HG02938 (cell line): ENCODE measurements around the gene GAGE12F.
"Not testable (repeated sequence)": the region's sequence is repeated elsewhere in the genome, so short reads cannot be mapped to it uniquely, and the experiment has no call there.

Experiments
- ATAC-seq: cut with Tn5 transposase; IDR thresholded peaks from one replicate; pipeline ENCODE4 v1.9.1; 2021; ENCODE audit warnings: mild to moderate bottlenecking, moderate library complexity; ENCODE audit not compliant: unreplicated experiment

Gene GAGE12F, protein sequence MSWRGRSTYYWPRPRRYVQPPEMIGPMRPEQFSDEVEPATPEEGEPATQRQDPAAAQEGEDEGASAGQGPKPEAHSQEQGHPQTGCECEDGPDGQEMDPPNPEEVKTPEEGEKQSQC

DNA sequence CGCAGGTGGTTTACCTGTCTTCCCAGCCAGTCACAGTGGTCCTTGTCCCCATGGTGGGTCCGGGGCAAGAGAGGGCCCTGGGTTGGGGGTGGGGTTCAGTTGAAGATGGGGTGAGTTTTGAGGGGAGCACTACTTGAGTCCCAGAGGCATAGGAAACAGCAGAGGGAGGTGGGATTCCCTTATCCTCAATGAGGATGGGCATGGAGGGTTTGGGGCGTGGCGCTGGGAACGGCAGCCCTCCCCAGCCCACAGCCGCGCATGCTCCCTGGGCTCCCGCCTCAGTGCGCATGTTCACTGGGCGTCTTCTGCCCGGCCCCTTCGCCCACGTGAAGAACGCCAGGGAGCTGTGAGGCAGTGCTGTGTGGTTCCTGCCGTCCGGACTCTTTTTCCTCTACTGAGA is at the start of gene GAGE12F:
GAGE12F (plus strand) TSS at position 301 of the 400 bp plus-strand sequence. CDS start 1,155 bp downstream, outside the sequence.
- not testable (repeated sequence) for ATAC-seq

DNA sequence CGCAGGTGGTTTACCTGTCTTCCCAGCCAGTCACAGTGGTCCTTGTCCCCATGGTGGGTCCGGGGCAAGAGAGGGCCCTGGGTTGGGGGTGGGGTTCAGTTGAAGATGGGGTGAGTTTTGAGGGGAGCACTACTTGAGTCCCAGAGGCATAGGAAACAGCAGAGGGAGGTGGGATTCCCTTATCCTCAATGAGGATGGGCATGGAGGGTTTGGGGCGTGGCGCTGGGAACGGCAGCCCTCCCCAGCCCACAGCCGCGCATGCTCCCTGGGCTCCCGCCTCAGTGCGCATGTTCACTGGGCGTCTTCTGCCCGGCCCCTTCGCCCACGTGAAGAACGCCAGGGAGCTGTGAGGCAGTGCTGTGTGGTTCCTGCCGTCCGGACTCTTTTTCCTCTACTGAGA is 28.8 kb upstream of the GAGE12F start, which contains the start of gene GAGE12C:
GAGE12C (plus strand) TSS at position 301 of the 400 bp plus-strand sequence. CDS start 1,155 bp downstream, outside the sequence.
- not testable (repeated sequence) for ATAC-seq

DNA sequence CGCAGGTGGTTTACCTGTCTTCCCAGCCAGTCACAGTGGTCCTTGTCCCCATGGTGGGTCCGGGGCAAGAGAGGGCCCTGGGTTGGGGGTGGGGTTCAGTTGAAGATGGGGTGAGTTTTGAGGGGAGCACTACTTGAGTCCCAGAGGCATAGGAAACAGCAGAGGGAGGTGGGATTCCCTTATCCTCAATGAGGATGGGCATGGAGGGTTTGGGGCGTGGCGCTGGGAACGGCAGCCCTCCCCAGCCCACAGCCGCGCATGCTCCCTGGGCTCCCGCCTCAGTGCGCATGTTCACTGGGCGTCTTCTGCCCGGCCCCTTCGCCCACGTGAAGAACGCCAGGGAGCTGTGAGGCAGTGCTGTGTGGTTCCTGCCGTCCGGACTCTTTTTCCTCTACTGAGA is 19.2 kb upstream of the GAGE12F start, which contains the start of gene GAGE12D:
GAGE12D (plus strand) TSS at position 301 of the 400 bp plus-strand sequence. CDS start 1,155 bp downstream, outside the sequence.
- ATAC-seq = not testable (repeated sequence)

DNA sequence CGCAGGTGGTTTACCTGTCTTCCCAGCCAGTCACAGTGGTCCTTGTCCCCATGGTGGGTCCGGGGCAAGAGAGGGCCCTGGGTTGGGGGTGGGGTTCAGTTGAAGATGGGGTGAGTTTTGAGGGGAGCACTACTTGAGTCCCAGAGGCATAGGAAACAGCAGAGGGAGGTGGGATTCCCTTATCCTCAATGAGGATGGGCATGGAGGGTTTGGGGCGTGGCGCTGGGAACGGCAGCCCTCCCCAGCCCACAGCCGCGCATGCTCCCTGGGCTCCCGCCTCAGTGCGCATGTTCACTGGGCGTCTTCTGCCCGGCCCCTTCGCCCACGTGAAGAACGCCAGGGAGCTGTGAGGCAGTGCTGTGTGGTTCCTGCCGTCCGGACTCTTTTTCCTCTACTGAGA is 9.7 kb upstream of the GAGE12F start, which contains the start of gene GAGE12E:
GAGE12E (plus strand) TSS at position 301 of the 400 bp plus-strand sequence. CDS start 1,155 bp downstream, outside the sequence.
- not testable (repeated sequence) for ATAC-seq

DNA sequence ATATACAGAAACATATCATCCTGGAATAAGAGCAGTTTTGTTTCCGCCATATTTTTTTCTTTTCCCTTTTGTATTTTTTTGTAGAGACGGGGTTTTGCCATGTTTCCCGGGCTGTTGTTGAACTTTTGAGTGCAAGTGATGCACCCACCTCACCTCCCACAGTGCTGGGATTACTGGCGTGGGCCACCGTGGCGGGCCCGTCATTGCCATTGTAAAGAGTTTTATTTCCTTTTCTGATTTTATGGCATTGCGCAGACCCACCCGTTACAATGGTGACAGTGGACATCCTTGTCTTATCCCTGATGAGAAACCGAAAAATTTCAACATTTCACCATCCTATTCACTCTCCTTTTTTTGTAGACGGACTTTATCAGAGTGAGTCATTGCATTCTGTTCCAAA is 8.1 kb downstream of the GAGE12F start:
- ATAC-seq = not testable (repeated sequence)

DNA sequence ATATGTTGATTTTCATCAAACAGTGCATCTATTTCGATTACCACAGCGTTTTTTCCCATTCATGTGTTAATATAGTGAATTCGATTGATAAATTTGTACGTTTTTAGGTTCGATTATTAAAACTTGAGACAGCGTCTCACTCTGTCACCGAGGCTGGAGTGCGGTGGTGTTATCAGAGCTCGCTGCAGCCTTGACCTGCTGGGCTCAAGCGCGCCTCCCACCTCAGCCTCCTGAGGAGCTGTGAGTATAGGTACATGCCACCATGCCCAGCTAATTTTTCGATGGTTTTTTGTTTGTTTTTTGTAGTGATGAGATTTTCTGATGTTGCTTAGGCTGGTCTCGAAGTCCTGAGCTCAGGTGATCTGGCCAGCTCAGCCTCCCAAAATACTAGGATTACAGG is 8.5 kb downstream of the GAGE12F start:
- ATAC-seq = not testable (repeated sequence)

DNA sequence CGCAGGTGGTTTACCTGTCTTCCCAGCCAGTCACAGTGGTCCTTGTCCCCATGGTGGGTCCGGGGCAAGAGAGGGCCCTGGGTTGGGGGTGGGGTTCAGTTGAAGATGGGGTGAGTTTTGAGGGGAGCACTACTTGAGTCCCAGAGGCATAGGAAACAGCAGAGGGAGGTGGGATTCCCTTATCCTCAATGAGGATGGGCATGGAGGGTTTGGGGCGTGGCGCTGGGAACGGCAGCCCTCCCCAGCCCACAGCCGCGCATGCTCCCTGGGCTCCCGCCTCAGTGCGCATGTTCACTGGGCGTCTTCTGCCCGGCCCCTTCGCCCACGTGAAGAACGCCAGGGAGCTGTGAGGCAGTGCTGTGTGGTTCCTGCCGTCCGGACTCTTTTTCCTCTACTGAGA is 9.5 kb downstream of the GAGE12F start, which contains the start of gene GAGE12G:
GAGE12G (plus strand) TSS at position 301 of the 400 bp plus-strand sequence. CDS start 1,155 bp downstream, outside the sequence.
- ATAC-seq = not testable (repeated sequence)

DNA sequence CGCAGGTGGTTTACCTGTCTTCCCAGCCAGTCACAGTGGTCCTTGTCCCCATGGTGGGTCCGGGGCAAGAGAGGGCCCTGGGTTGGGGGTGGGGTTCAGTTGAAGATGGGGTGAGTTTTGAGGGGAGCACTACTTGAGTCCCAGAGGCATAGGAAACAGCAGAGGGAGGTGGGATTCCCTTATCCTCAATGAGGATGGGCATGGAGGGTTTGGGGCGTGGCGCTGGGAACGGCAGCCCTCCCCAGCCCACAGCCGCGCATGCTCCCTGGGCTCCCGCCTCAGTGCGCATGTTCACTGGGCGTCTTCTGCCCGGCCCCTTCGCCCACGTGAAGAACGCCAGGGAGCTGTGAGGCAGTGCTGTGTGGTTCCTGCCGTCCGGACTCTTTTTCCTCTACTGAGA is 19.0 kb downstream of the GAGE12F start, which contains the start of gene GAGE12H:
GAGE12H (plus strand) TSS at position 301 of the 400 bp plus-strand sequence. CDS start 1,155 bp downstream, outside the sequence.
- ATAC-seq = not testable (repeated sequence)

DNA sequence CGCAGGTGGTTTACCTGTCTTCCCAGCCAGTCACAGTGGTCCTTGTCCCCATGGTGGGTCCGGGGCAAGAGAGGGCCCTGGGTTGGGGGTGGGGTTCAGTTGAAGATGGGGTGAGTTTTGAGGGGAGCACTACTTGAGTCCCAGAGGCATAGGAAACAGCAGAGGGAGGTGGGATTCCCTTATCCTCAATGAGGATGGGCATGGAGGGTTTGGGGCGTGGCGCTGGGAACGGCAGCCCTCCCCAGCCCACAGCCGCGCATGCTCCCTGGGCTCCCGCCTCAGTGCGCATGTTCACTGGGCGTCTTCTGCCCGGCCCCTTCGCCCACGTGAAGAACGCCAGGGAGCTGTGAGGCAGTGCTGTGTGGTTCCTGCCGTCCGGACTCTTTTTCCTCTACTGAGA is 28.6 kb downstream of the GAGE12F start, which contains the start of gene GAGE2A:
GAGE2A (plus strand) TSS at position 301 of the 400 bp plus-strand sequence. CDS start 1,155 bp downstream, outside the sequence.
- not testable (repeated sequence) for ATAC-seq

DNA sequence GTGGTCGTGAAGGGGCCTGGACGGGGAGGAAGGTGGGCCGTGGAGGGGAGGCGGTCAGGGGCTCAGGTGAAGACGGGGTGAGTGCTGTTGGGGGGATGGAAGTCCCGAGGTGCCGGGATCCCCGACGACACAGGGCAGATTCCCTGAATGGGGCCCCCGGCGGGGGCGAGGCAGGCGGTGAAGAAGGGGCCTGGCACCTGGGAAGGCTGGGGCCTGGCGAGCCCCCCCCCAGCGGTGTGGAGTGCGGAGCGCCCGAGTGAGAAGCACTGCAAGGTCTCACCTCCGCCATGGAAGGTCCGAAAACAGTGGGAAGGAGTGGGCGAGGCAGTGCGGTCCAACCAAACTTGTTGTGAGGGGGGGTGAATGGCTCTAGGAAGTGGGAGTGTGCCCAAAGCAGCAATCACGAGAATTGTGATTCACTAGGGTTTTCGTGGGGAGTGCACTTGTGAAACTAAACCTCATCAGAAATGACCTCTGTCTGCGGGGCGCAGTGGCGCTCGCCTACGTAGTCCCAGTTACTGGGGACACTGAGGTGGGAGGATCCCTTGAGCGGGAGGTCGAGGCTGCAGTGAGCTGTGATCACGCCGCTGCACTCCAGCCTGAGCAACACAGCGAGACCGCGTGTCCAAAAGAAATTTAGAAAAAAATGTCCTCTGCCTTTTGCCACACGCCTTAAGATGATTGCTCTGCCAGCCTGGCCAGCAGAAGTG is 29.3 kb downstream of the GAGE12F start:
- ATAC-seq = not testable (repeated sequence)

DNA sequence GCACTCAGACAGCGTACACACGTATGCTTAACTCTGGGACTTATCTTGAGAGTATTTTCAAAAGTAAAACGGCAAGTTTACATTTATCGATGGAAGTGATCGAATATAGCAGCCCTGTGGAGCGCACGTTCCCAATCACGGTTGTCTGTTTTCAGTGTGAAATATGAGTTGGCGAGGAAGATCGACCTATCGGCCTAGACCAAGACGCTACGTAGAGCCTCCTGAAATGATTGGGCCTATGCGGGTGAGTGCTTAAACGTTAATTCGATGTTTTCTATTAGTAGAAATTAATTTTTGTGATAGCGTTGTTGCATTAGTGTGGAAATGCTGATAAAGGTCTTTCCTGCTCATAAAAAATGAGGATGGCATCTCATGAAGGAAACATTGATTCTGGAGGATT is 29.8 kb downstream of the GAGE12F start:
- not testable (repeated sequence) for ATAC-seq

DNA sequence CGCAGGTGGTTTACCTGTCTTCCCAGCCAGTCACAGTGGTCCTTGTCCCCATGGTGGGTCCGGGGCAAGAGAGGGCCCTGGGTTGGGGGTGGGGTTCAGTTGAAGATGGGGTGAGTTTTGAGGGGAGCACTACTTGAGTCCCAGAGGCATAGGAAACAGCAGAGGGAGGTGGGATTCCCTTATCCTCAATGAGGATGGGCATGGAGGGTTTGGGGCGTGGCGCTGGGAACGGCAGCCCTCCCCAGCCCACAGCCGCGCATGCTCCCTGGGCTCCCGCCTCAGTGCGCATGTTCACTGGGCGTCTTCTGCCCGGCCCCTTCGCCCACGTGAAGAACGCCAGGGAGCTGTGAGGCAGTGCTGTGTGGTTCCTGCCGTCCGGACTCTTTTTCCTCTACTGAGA is 38.1 kb downstream of the GAGE12F start, which contains the start of gene GAGE1:
GAGE1 (plus strand) TSS at position 301 of the 400 bp plus-strand sequence. CDS start 1,155 bp downstream, outside the sequence.
- ATAC-seq = not testable (repeated sequence)

DNA sequence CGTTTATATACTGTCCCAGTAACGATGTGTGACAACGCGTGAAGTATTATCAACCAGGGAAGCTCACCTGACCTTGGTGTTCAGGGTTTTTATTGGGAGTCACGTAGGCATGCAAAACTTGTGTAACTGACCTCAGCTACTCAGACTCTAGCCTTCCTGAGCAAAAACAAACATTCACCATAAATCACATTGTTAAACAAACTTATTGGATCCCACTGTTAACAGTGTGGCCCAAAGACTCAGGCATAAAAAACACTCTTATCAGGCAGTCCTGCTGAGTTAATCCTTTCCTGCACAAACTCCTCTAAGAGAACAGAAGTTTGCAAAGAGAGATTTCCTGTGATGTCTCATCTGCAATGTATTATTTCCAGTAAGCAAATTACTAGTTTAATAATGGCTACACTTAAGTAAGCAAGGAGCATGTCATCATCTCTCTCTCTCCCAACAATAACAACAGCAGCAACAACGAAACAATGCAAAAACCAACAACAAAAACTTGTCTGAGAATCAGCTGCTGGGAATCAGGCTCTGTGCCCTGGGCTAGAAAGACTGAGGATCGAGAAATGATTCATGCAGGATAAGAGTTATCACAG is 50.2 kb downstream of the GAGE12F start:
- ATAC-seq = no peak
